K562 (cell line): ENCODE data around the gene PYCR2. TPM values are rescaled to one million over a fixed set of nuclear protein-coding genes. Genes with fewer than 3 reads are reported as not detected.

Experiments
- BCL6 ChIP-seq: fragments of 250-450 bp; sonication (Bioruptor Pico); IDR thresholded peaks from 2 replicates; pipeline ENCODE4 v1.4.0; 2020
- GABPB1 ChIP-seq: sonication (generic); formaldehyde crosslinking; IDR thresholded peaks from 2 replicates; pipeline ENCODE4 v1.8.0; 2022; ENCODE audit warnings: mild to moderate bottlenecking, missing genetic modification reagents
- PHF20 ChIP-seq: fragments of 450-650 bp; IDR thresholded peaks from 2 replicates; pipeline ENCODE4 v1.6.1; 2018; ENCODE audit not compliant: partially characterized antibody
- REST ChIP-seq, 2 experiments: fragments of 450-650 bp; formaldehyde crosslinking in 1 of 2; IDR thresholded peaks; 2 replicates each; pipeline versions ENCODE4 v1.4.0 to v1.6.1; 2014 to 2020; ENCODE audit warnings: mild to moderate bottlenecking in 2 of 2, borderline replicate concordance in 1 of 2, low read depth in 1 of 2
- ZNF586 ChIP-seq: fragments of 450-650 bp; formaldehyde crosslinking; conservative IDR thresholded peaks from 2 replicates; pipeline ENCODE4 v1.4.0; 2020; ENCODE audit warnings: mild to moderate bottlenecking, moderate library complexity
- ZNF707 ChIP-seq: fragments of 250-450 bp; sonication (Bioruptor Pico); conservative IDR thresholded peaks from 2 replicates; pipeline ENCODE4 v1.8.0; 2022; ENCODE audit warnings: inconsistent platforms, mild to moderate bottlenecking, moderate library complexity
- ZNF76 ChIP-seq: fragments of 250-450 bp; sonication (Bioruptor Pico); IDR thresholded peaks from 2 replicates; pipeline ENCODE4 v1.4.0; 2020; ENCODE audit warnings: mild to moderate bottlenecking, moderate library complexity, borderline replicate concordance
- polyA plus RNA-seq, 8 experiments: library from polyadenylated mRNA; depleted of rRNA in 4 of 8; stranded (reverse) in 5 of 8; unstranded in 3 of 8; fragments of >200 nt; fragmentation: Nextera tagmentation in 2 of 8; fragmentation: Illumina TruSeq in 1 of 8; extraction: Ambion mirVana in 2 of 8; extraction: Trizol in 1 of 8; gene quantifications; 2 replicates each; pipeline versions ENCODE4 v1.2.1 to v1.2.3, GENCODE V29; 2011 to 2014; ENCODE audit warnings: inconsistent platforms in 1 of 8, missing spikeins in 1 of 8
- total RNA-seq, 7 experiments: library from RNA; depleted of rRNA in 6 of 7; stranded (reverse); fragments of >200 nt in 6 of 7; fragmentation: Illumina TruSeq in 2 of 7; extraction: Trizol in 2 of 7; gene quantifications; 2 replicates each; pipeline versions ENCODE4 v1.2.1 to v1.2.3, GENCODE V29; 2011 to 2021; ENCODE audit warnings: low replicate concordance in 1 of 7
- TF ChIP-seq, protein P1 (sequence below), 2 experiments: fragments of 450-650 bp in 1 of 2; sonication (generic) in 1 of 2; formaldehyde crosslinking in 1 of 2; IDR thresholded peaks; 2 replicates each; pipeline versions ENCODE4 v1.7.1 to v1.9.0; 2016 to 2022; ENCODE audit warnings: inconsistent platforms in 1 of 2, mild to moderate bottlenecking in 1 of 2, missing genetic modification reagents in 1 of 2
- TF ChIP-seq, protein P2 (sequence below): fragments of 450-650 bp; formaldehyde crosslinking; IDR thresholded peaks from 2 replicates; pipeline ENCODE4 v1.4.0; 2020; ENCODE audit warnings: mild to moderate bottlenecking

PYCR2 gene
- total and polyA plus RNA-seq, 9 of the 15 experiments (the other 6 are each of a cell fraction or from before 2014, with no cell fraction given), result 5.5 to 219 (median 127) TPM

- TF ChIP-seq, protein P1, sequence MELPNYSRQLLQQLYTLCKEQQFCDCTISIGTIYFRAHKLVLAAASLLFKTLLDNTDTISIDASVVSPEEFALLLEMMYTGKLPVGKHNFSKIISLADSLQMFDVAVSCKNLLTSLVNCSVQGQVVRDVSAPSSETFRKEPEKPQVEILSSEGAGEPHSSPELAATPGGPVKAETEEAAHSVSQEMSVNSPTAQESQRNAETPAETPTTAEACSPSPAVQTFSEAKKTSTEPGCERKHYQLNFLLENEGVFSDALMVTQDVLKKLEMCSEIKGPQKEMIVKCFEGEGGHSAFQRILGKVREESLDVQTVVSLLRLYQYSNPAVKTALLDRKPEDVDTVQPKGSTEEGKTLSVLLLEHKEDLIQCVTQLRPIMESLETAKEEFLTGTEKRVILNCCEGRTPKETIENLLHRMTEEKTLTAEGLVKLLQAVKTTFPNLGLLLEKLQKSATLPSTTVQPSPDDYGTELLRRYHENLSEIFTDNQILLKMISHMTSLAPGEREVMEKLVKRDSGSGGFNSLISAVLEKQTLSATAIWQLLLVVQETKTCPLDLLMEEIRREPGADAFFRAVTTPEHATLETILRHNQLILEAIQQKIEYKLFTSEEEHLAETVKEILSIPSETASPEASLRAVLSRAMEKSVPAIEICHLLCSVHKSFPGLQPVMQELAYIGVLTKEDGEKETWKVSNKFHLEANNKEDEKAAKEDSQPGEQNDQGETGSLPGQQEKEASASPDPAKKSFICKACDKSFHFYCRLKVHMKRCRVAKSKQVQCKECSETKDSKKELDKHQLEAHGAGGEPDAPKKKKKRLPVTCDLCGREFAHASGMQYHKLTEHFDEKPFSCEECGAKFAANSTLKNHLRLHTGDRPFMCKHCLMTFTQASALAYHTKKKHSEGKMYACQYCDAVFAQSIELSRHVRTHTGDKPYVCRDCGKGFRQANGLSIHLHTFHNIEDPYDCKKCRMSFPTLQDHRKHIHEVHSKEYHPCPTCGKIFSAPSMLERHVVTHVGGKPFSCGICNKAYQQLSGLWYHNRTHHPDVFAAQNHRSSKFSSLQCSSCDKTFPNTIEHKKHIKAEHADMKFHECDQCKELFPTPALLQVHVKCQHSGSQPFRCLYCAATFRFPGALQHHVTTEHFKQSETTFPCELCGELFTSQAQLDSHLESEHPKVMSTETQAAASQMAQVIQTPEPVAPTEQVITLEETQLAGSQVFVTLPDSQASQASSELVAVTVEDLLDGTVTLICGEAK (IDR thresholded peaks at IDR 0.05), result no peak
- TF ChIP-seq, protein P1 (CRISPR knock-in tag; IDR thresholded peaks at IDR 0.05), result no peak
- TF ChIP-seq, protein P2, sequence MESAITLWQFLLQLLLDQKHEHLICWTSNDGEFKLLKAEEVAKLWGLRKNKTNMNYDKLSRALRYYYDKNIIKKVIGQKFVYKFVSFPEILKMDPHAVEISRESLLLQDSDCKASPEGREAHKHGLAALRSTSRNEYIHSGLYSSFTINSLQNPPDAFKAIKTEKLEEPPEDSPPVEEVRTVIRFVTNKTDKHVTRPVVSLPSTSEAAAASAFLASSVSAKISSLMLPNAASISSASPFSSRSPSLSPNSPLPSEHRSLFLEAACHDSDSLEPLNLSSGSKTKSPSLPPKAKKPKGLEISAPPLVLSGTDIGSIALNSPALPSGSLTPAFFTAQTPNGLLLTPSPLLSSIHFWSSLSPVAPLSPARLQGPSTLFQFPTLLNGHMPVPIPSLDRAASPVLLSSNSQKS (CRISPR knock-in tag), result no peak
- no peak for TF ChIP-seq GABPB1 (CRISPR knock-in tag)
- TF ChIP-seq ZNF707, result no peak
- TF ChIP-seq PHF20, result no peak
- no peak for TF ChIP-seq ZNF76 (CRISPR knock-in tag)
- TF ChIP-seq BCL6 (CRISPR knock-in tag), result no peak
- no peak for TF ChIP-seq ZNF586 (CRISPR knock-in tag)
- TF ChIP-seq REST (IDR thresholded peaks at IDR 0.05; ENCODE audit: borderline replicate concordance), result no peak
- TF ChIP-seq REST (CRISPR knock-in tag; IDR thresholded peaks at IDR 0.05; ENCODE audit: low read depth), result no peak
Observed at GRCh38 chr1:225942574-225942973, 18.5 kb upstream of the PYCR2 start (continued).
